ENCODE measurements around the gene TMEFF1. TPM values are rescaled to one million over a fixed set of nuclear protein-coding genes. Genes with fewer than 3 reads are reported as not detected.
A peak's percentile ranks its signal among the peaks of the same experiment; 100 is the strongest.

The TMEFF1 gene
- total RNA-seq, 1 experiment from 2014 or later: 65.5 TPM

DNA sequence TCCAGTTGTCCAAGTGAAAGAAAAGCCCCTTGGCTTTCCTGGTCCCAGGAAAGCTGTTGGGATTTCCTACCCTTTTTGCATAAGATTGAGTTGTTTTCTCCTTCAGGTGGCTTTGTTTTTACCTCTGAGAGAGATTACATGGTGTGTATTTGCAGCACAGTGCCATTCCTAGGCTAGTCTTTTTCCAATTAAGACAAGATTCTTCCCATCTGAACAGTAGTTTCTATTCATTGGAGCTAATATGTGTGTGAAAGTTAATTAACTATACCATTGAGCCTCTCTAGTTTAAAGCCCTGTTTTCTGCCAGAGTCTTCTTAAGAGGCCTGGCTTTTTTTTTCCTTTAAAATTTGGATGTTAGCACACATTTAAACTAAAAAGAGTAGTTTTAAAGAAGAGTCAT lies 25.9 kb upstream of the TMEFF1 start:
- Histone ChIP-seq H3K4ac (ENCODE audit: low read depth, low read length) (no peak overlapping the region), H4K5ac (ENCODE audit: insufficient read length, low read depth, low read length) (no peak overlapping the region), H4K8ac (replicated peaks; ENCODE audit: insufficient read length, low read depth, low read length) (no peak overlapping the region), H3K18ac (ENCODE audit: insufficient read length, low read depth, low read length) (no peak overlapping the region), H3K23ac (ENCODE audit: insufficient read length, low read depth, low read length) (no peak overlapping the region), H2AFZ (ENCODE audit: low read length) (no peak overlapping the region), H3K4me1 (ENCODE audit: insufficient read depth, low read length) (0 out of 2 replicates have a peak, but pooled peaks cover 2% of the 10 kb centered on the region), H3K27ac (ENCODE audit: insufficient read length, low read depth, low read length) (no peak overlapping the region), H3K14ac (ENCODE audit: insufficient read depth, low read length) (no peak overlapping the region), H2BK120ac (ENCODE audit: low read depth, low read length, poor library complexity, severe bottlenecking) (no peak overlapping the region), H3K9ac (ENCODE audit: extremely low read depth, insufficient read length, low read length) (no peak overlapping the region), H3K9me3 (ENCODE audit: control insufficient read depth, low read depth, low read length) (no peaks in the 10 kb centered on the region), H3T11ph (ENCODE audit: low read length) (no peak overlapping the region), H4K20me1 (ENCODE audit: control insufficient read depth, insufficient read depth, insufficient read length) (no peaks in the 10 kb centered on the region), H3K79me1 (ENCODE audit: insufficient read depth, low read depth, low read length, poor library complexity, severe bottlenecking) (no peaks in the 10 kb centered on the region), H2BK15ac (ENCODE audit: low read depth, low read length) (no peak overlapping the region), H3K4me2 (ENCODE audit: insufficient read depth, insufficient read length, low read length) (no peak overlapping the region), H3K27me3 (ENCODE audit: insufficient read depth, low read length) (no peaks in the 10 kb centered on the region), H4K91ac (ENCODE audit: insufficient read length, low read depth, low read length) (no peak overlapping the region), H2BK12ac (ENCODE audit: insufficient read length, low read depth, low read length) (no peak overlapping the region), H2BK20ac (ENCODE audit: low read depth, low read length, poor library complexity, severe bottlenecking) (no peak overlapping the region), H3K23me2 (ENCODE audit: insufficient read length, low read depth, low read length, poor library complexity, severe bottlenecking) (no peaks in the 10 kb centered on the region), H3K56ac (ENCODE audit: insufficient read length, low read depth, low read length) (no peak overlapping the region), H3K79me2 (ENCODE audit: insufficient read depth, low read length) (no peaks in the 10 kb centered on the region), H2AK5ac (ENCODE audit: insufficient read length, low read length) (no peak overlapping the region), H2BK5ac (ENCODE audit: insufficient read length, low read length) (no peak overlapping the region)
- Mint-ChIP-seq H3K4me1 (peaks cover 23 to 25% of the 10 kb centered on the region in 2 experiments), H3K4me3 (no peak overlapping the region), H3K27ac (peak overlapping the region; percentile 7 to 87 (median 71); a peak in 4 of 7 replicates), H3K27me3 (ENCODE audit: low read depth) (no peaks in the 10 kb centered on the region), H3K36me3 (ENCODE audit: insufficient read depth in 1 of 3, low read depth in 3 of 3) (peaks cover 18 to 45% (median 37%) of the 10 kb centered on the region in 3 experiments; a peak in 6 of 7 replicates), H3K9me3 (no peaks in the 10 kb centered on the region)
- DNase-seq: no peak
- TF ChIP-seq, protein P1, sequence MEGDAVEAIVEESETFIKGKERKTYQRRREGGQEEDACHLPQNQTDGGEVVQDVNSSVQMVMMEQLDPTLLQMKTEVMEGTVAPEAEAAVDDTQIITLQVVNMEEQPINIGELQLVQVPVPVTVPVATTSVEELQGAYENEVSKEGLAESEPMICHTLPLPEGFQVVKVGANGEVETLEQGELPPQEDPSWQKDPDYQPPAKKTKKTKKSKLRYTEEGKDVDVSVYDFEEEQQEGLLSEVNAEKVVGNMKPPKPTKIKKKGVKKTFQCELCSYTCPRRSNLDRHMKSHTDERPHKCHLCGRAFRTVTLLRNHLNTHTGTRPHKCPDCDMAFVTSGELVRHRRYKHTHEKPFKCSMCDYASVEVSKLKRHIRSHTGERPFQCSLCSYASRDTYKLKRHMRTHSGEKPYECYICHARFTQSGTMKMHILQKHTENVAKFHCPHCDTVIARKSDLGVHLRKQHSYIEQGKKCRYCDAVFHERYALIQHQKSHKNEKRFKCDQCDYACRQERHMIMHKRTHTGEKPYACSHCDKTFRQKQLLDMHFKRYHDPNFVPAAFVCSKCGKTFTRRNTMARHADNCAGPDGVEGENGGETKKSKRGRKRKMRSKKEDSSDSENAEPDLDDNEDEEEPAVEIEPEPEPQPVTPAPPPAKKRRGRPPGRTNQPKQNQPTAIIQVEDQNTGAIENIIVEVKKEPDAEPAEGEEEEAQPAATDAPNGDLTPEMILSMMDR (conservative IDR thresholded peaks at IDR 0.05): no peak
